GM12892 (cell line): Measurements from ENCODE around the gene KRT32.

ENCODE experiments used
- POLR2A ChIP-seq: IDR thresholded peaks from 2 replicates; pipeline ENCODE4 v1.6.1; 2011; ENCODE audit warnings: low read depth, low read length, control low read depth
- POLR2AphosphoS5 ChIP-seq: IDR thresholded peaks from 2 replicates; pipeline ENCODE4 v1.6.1; 2011; ENCODE audit warnings: low read depth, low read length, control low read depth
- TAF1 ChIP-seq: IDR thresholded peaks from 2 replicates; pipeline ENCODE4 v1.6.1; 2011; ENCODE audit warnings: low read depth, mild to moderate bottlenecking, control low read depth, low read length, borderline replicate concordance

GRCh38 chr17:41428591-41429291 lies 38.4 kb downstream of the KRT32 start:
- no peak for TF ChIP-seq POLR2A
- no peak for TF ChIP-seq TAF1
- no peak for TF ChIP-seq POLR2AphosphoS5
